HCT116 (cell line): ENCODE data around the gene SUGCT.

ENCODE experiments used
- ATF3 ChIP-seq: IDR thresholded peaks from 2 replicates; pipeline ENCODE4 v1.6.1; 2012
- CTCF ChIP-seq, 3 experiments: fragments of 200-600 bp in 1 of 3; sonication (generic) in 1 of 3; IDR thresholded peaks in 2 of 3; conservative IDR thresholded peaks in 1 of 3; 2 replicates each; pipeline ENCODE4 v1.5.1; 2012 to 2017; ENCODE audit warnings: low read depth in 2 of 3, low read length in 2 of 3, antibody characterized with exemption in 1 of 3, borderline replicate concordance in 1 of 3, control low read depth in 1 of 3, mild to moderate bottlenecking in 1 of 3, mixed read lengths in 1 of 3, mixed run types in 1 of 3, moderate library complexity in 1 of 3; ENCODE audit not compliant: insufficient read depth in 1 of 3
- EGR1 ChIP-seq: IDR thresholded peaks from 2 replicates; pipeline ENCODE4 v1.6.1; 2012; ENCODE audit warnings: low read depth
- ELF1 ChIP-seq: IDR thresholded peaks from 2 replicates; pipeline ENCODE4 v1.6.1; 2012; ENCODE audit warnings: low read depth, borderline replicate concordance
- EZH2phosphoT487 ChIP-seq: fragments of 200-600 bp; IDR thresholded peaks from 2 replicates; pipeline ENCODE4 v1.6.1; 2018; ENCODE audit warnings: antibody characterized with exemption, borderline replicate concordance
- POLR2A ChIP-seq: IDR thresholded peaks from 2 replicates; pipeline ENCODE4 v1.7.0; 2011; ENCODE audit warnings: borderline replicate concordance; ENCODE audit not compliant: insufficient read depth, insufficient read length; ENCODE audit errors: extremely low read depth
- POLR2AphosphoS5 ChIP-seq: IDR thresholded peaks from 2 replicates; pipeline ENCODE4 v1.6.1; 2011; ENCODE audit warnings: mild to moderate bottlenecking, low read depth, low read length, moderate library complexity
- RAD21 ChIP-seq: IDR thresholded peaks from 2 replicates; pipeline ENCODE4 v1.6.1; 2012; ENCODE audit warnings: low read depth, mild to moderate bottlenecking
- REST ChIP-seq: IDR thresholded peaks from 2 replicates; pipeline ENCODE4 v1.6.1; 2012; ENCODE audit warnings: low read depth
- SIN3A ChIP-seq: IDR thresholded peaks from 2 replicates; pipeline ENCODE4 v1.6.1; 2012; ENCODE audit warnings: low read depth
- TCF7L2 ChIP-seq: IDR thresholded peaks from 2 replicates; pipeline ENCODE4 v1.7.0; 2011; ENCODE audit warnings: borderline replicate concordance, inconsistent platforms; ENCODE audit not compliant: insufficient read depth, insufficient read length; ENCODE audit errors: extremely low read depth
- ZBTB33 ChIP-seq: IDR thresholded peaks from 2 replicates; pipeline ENCODE4 v1.6.1; 2011; ENCODE audit warnings: mild to moderate bottlenecking, low read length, moderate library complexity; ENCODE audit not compliant: insufficient replicate concordance; ENCODE audit errors: extremely low read depth

GRCh38 chr7:40244226-40244625 is 109.4 kb downstream of the SUGCT start:
- no peak for TF ChIP-seq POLR2A
- no peak for TF ChIP-seq RAD21
- no peak for TF ChIP-seq EGR1
- no peak for TF ChIP-seq SIN3A
- TF ChIP-seq CTCF (IDR thresholded peaks at IDR 0.05 in 2 of 3, conservative IDR thresholded peaks at IDR 0.05 in 1 of 3; ENCODE audit: borderline replicate concordance in 1 of 3, insufficient read depth in 1 of 3, low read depth in 2 of 3, low read length in 2 of 3), result no peak
- TF ChIP-seq ZBTB33, result no peak
- no peak for TF ChIP-seq TCF7L2
- no peak for TF ChIP-seq ELF1
- TF ChIP-seq REST, result no peak
- no peak for TF ChIP-seq EZH2phosphoT487
- no peak for TF ChIP-seq ATF3
- TF ChIP-seq POLR2AphosphoS5, result no peak
